Uterus (tissue), 4 donors: ENCODE data around the gene TMEM50A. TPM values are rescaled to one million over a fixed set of nuclear protein-coding genes. Genes with fewer than 3 reads are reported as not detected.
A peak's percentile ranks its signal among the peaks of the same experiment; 100 is the strongest.
"Not testable (repeated sequence)": the region's sequence is repeated elsewhere in the genome, so short reads cannot be mapped to it uniquely, and the experiment has no call there.

ENCODE experiments used
- DNase-seq, 2 donors: peaks; one replicate each; pipeline ENCODE4 v3.0.0-alpha.2; 2019 to 2020
- H3K27ac ChIP-seq, 2 donors: fragments of 200-600 bp; sonication (generic); 1 replicate in 1 of 2; 2 replicates in 1 of 2; pipeline ENCODE4 v1.5.1; 2016 to 2018
- H3K27me3 ChIP-seq, 2 donors: fragments of 200-600 bp; sonication (generic); one replicate each; pipeline ENCODE4 v1.5.1; 2018 to 2019; ENCODE audit warnings: control low read depth in 1 of 2
- H3K36me3 ChIP-seq, 2 donors: fragments of 200-600 bp; sonication (generic); one replicate each; pipeline ENCODE4 v1.5.1; 2019; ENCODE audit warnings: control low read depth in 1 of 2
- H3K4me1 ChIP-seq, 2 donors: fragments of 200-600 bp; sonication (generic); one replicate each; pipeline ENCODE4 v1.5.1; 2018 to 2019; ENCODE audit warnings: control low read depth in 1 of 2
- H3K4me3 ChIP-seq, 2 donors: fragments of 200-600 bp; sonication (generic); 1 replicate in 1 of 2; 2 replicates in 1 of 2; pipeline ENCODE4 v1.5.1; 2018 to 2019; ENCODE audit warnings: mild to moderate bottlenecking in 1 of 2
- H3K9me3 ChIP-seq, 2 donors: fragments of 200-600 bp; sonication (generic); one replicate each; pipeline ENCODE4 v1.5.1; 2019; ENCODE audit warnings: control low read depth in 1 of 2
- POLR2A ChIP-seq, 2 donors: fragments of 450-650 bp; IDR thresholded peaks; one replicate each; pipeline ENCODE4 v1.6.1; 2016; ENCODE audit warnings: antibody characterized with exemption in 2 of 2, mild to moderate bottlenecking in 1 of 2, moderate library complexity in 1 of 2
- intact Hi-C: fragments of 100-400 bp; cut with DNase I; formaldehyde crosslinking; loops from one replicate; pipeline ENCODE4 v1.15.1; 2023; ENCODE audit warnings: low total_unique reads
- total RNA-seq, 4 donors: library from RNA; depleted of rRNA in 3 of 4; stranded (reverse); fragments of >200 nt in 3 of 4; gene quantifications; one replicate each; pipeline versions ENCODE4 v1.1.0 to v1.2.4, GENCODE V29; 2014 to 2023
- TF ChIP-seq, protein P1 (sequence below), 4 experiments: fragments of 200-600 bp in 2 of 4; fragments of 450-650 bp in 2 of 4; sonication (generic) in 2 of 4; IDR thresholded peaks; one replicate each; pipeline ENCODE4 v1.5.1; 2016 to 2019; ENCODE audit warnings: antibody characterized with exemption in 4 of 4, mild to moderate bottlenecking in 2 of 4, moderate library complexity in 1 of 4
- donor health status: DM: yes; HTN: yes; CAD: no.

The TMEM50A gene
- total RNA-seq = 10 to 100 TPM; 15.6 to 92.4 (median 66.7) TPM

DNA sequence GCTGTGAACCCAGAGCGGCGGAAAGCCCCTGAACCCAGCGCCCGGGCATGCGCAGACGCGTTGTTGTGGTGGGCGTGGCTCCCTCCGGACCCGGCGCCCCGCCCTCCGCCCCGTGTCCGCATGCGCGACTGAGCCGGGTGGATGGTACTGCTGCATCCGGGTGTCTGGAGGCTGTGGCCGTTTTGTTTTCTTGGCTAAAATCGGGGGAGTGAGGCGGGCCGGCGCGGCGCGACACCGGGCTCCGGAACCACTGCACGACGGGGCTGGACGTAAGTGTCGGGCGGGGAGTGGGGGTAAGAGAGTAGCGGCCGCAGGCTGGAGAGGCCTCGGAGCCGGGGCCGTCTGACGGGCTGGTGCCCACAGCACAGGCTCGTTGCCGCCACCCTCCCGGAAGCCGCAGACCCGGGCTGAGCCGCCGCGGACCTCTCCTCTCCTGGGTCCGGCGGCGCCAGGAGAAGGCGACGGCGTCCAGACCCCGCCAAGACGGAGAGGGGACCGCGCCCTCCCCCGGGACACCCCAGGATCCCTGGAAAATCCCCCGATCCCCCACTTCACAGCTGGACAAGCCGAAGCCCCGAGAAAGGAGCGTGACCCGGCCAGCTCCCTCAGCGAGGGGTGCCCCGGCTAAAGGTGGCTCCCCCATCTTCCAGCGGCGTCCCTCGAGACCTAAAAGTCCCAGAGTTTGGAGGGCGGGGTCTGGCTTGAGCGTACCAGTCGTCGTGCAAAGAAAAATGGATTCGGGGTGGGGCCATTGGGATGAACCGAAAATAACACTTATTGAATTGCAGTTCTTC is at the start of gene TMEM50A:
Gene TMEM50A (plus strand): TSS at position 147 of the 794 bp plus-strand sequence. CDS start 2,153 bp downstream, outside the sequence.
- Histone ChIP-seq H3K27me3 (no peaks in the 10 kb centered on the region), H3K4me3 (peak within 1 kb of the TSS; percentile 85 to 93), H3K9me3 (no peaks in the 10 kb centered on the region), H3K27ac (peak within 1 kb of the TSS; percentile 96 to 97), H3K4me1 (peaks cover 3 to 10% of the 10 kb centered on the region in 2 donors), H3K36me3 (no peaks in the 10 kb centered on the region)
- DNase-seq = peak; percentile 90
- TF ChIP-seq, protein P1, sequence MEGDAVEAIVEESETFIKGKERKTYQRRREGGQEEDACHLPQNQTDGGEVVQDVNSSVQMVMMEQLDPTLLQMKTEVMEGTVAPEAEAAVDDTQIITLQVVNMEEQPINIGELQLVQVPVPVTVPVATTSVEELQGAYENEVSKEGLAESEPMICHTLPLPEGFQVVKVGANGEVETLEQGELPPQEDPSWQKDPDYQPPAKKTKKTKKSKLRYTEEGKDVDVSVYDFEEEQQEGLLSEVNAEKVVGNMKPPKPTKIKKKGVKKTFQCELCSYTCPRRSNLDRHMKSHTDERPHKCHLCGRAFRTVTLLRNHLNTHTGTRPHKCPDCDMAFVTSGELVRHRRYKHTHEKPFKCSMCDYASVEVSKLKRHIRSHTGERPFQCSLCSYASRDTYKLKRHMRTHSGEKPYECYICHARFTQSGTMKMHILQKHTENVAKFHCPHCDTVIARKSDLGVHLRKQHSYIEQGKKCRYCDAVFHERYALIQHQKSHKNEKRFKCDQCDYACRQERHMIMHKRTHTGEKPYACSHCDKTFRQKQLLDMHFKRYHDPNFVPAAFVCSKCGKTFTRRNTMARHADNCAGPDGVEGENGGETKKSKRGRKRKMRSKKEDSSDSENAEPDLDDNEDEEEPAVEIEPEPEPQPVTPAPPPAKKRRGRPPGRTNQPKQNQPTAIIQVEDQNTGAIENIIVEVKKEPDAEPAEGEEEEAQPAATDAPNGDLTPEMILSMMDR (IDR thresholded peaks at IDR 0.05) = peak in 1 of 4 experiments; percentile 21
- peak; percentile 84 to 88 for TF ChIP-seq POLR2A (IDR thresholded peaks at IDR 0.05)
- intact Hi-C loops = no loop called here

DNA sequence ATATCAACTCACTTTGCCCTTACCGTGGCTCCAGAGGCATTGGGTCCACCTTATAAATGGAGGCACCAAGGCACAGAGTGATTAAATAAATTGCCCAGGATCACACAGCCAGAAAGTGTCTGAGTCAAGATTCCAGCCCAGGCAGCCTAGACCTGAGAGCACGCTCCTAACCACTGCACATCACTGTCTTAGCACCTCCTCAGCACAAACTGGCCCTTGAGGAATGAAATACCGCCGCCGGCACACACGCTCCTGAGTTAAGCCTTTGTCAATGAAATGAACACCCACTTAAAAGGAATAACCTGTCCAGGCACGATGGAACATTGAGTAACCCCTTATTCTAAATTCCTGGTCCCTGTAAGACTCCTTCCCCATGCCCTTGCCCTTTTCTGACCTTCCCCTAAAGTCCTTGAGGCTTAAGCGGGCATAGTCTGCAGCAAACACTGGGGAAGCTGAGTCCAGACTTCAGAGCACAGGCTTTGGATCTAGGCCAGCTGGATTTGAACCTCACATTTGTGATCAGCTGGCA is 49.5 kb upstream of the TMEM50A start:
- H3K36me3 ChIP-seq, H3K4me1 ChIP-seq, intact Hi-C loops, H3K27ac ChIP-seq, H3K27me3 ChIP-seq, H3K4me3 ChIP-seq, DNase-seq, H3K9me3 ChIP-seq: not testable (repeated sequence)

DNA sequence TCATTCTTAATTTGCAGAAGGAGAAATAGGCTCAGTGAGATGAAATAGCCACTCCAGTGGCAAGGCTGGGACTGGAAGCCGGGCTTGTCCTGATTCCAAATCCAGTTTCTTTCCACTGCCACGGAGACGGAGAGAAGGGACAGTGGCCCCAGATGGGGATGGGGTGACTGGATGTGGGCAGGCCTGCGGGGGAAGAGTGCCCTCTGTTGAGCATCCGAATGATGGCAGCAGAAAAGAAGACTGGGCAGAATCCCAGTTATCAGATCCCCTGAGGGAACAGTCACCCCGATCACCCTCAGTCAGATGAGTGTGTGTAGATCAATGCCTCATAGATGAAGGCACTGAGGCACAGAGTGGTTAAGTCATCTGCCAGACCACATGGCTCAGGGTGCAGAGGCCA is 48.1 kb upstream of the TMEM50A start:
- H3K4me3 ChIP-seq, intact Hi-C loops, H3K4me1 ChIP-seq, H3K9me3 ChIP-seq, H3K36me3 ChIP-seq, DNase-seq, H3K27ac ChIP-seq, H3K27me3 ChIP-seq: not testable (repeated sequence)

DNA sequence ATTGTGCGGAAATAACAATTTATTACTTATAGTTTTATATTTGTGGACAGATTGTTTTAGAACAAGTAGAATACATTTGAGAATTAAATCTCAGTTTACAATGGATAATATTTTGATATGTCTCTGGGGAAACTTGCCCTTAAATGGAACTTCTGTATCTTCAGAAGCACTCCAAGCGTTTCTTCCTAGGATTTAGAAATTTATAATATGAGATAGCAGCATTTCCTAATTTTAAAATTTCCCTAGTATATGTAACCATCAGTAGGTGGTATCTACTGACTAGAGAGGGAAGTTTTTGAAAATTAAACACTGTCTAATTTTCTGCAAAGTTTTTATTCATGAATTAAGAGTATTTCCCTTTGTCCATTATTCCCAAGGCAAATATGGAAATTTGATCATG is 44.7 kb upstream of the TMEM50A start:
- H3K4me3 ChIP-seq, DNase-seq, H3K36me3 ChIP-seq, H3K4me1 ChIP-seq, H3K9me3 ChIP-seq, intact Hi-C loops, H3K27me3 ChIP-seq, H3K27ac ChIP-seq: not testable (repeated sequence)

DNA sequence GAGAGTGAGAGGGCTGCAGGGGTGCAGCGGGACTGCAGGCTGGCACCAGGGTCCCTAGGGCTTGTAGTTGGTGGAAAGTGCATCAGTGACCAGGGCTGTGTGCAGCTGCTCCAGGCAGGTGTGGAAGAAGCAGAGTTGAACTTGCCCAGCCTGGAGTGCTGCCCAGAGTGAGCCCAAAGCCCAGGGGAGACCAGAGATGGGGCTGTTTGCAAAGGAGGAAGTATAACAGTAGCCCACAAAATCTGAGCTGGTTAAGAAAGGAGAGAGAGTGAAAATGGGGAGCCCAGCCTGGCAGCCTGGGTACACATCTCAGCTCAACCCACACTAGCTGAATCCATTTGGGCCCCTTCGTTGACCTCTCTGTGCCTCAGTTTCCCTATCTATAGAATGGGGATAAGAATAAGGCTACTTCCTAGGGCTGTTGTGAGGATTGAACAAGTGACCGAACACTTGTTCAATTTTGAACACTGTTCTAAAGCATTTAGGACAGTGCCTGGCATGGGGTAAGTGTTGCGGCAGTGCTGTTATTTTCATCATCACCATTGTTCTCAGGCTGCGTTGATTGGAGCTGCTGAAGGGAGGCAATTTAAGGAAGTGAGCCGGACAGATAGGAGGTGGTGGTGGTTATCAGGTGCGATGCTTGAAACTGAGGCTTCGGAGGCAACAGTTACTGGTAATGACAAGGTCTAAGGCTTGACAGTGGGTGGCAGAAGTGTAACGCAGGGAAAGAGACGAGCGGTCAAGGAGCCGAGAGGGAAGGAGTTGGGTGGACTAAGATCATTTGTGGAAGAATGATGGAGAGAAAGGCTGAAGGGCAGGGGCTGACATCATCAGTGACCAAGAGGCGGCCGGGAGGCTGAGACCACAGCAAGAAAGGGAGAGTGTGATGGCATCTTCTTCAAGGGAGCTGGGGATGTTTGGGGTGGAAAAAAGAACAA is 43.0 kb upstream of the TMEM50A start:
- H3K4me3 ChIP-seq, H3K27me3 ChIP-seq, H3K4me1 ChIP-seq, DNase-seq, intact Hi-C loops, H3K36me3 ChIP-seq, H3K9me3 ChIP-seq, H3K27ac ChIP-seq: not testable (repeated sequence)

DNA sequence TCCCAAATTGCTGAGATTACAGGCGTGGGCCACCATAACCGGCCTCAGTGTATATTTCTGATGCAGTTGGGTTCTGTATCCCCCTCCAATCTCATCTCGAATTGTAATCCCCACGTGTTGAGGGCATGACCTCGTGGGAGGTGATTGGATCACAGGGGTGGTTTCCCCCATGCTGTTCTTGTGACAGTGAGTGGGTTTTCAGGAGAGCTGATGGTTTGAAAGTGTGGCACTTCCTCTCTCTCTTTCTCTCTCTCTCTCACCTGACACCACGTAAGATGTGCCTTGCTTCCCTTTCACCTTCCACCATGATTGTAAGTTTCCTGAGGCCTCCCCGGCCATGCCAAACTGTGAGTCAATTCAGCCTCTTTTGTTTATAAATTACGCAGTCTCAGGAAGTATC is 41.6 kb upstream of the TMEM50A start:
- H3K27me3 ChIP-seq, intact Hi-C loops, DNase-seq, H3K4me1 ChIP-seq, H3K27ac ChIP-seq, H3K36me3 ChIP-seq, H3K4me3 ChIP-seq, H3K9me3 ChIP-seq: not testable (repeated sequence)

DNA sequence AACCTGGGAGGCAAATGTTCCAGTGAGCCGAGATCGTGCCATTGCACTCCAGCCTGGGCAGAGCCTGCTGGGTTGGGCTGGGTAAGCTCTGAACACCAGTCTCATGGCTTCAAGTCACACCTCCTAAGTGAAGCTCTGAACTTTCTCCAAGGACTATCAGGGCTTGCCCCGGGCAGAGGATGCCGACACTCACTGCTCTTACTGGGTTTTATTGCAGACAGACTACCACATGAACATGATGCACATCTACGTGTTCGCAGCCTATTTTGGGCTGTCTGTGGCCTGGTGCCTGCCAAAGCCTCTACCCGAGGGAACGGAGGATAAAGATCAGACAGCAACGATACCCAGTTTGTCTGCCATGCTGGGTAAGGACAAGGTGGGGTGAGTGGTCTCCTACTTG is 37.4 kb upstream of the TMEM50A start:
- H3K9me3 ChIP-seq, H3K36me3 ChIP-seq, H3K4me3 ChIP-seq, H3K4me1 ChIP-seq, intact Hi-C loops, H3K27ac ChIP-seq, H3K27me3 ChIP-seq, DNase-seq: not testable (repeated sequence)

DNA sequence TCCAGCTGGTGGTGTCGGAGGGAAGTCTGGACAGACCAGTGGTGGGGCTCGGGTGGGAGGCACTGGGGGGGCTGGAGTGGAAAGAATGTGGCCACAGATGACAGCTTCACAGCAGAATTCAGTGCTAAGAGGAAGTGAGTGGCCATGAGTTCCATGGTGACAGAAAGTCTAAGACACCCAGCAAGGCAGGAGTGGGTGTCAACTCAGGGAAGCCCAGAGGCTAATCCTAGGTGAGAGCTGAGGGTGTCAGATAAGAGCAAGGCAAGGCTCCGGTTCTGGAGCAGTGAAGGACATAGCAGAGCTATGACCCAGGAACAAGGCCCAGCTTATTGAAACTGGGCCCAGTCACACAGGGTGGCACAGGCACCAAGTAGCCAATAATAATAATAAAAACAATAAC is 35.8 kb upstream of the TMEM50A start:
- H3K36me3 ChIP-seq, H3K27ac ChIP-seq, H3K27me3 ChIP-seq, H3K9me3 ChIP-seq, H3K4me3 ChIP-seq, DNase-seq, H3K4me1 ChIP-seq, intact Hi-C loops: not testable (repeated sequence)

DNA sequence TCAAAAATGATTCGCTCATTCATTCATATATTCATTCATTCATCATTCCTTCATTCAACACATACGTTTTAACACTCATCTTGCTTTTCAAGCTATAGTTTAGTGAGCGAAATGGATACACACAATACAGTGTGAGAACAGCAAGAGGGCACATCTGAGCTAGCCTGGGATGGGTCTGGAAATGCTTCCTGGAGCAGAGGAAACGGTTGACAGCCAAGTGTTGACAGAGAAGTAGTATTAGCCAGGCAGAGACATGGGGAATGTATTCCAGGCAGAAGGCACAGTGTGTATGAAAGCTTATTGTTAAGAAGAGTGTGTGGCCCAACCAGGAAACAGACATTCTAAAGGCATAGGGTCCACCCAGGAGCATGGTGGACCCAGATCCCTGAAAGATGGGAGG is 33.2 kb upstream of the TMEM50A start:
- H3K9me3 ChIP-seq, DNase-seq, intact Hi-C loops, H3K4me1 ChIP-seq, H3K27ac ChIP-seq, H3K27me3 ChIP-seq, H3K36me3 ChIP-seq, H3K4me3 ChIP-seq: not testable (repeated sequence)

DNA sequence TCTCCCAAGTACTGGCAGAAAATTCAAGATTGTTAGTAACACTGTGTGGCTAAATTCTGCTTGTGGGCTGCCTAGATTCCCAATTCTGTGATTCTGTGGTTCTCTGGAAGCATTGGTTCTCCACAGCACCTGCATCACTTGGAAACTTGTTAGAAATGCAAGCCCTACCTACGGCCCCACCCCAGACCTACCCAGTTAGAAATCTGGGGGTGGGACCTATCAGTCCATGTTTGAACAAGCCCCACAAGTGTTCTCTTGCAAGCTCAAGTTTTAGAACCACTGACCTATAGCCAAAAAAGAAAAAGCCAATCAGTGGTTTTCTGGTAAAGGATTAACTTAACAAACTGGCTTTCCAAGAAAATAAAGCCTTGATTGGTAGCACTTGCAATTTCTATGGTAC is 30.0 kb upstream of the TMEM50A start:
- H3K36me3 ChIP-seq, H3K9me3 ChIP-seq, H3K27me3 ChIP-seq, H3K27ac ChIP-seq, H3K4me1 ChIP-seq, DNase-seq, H3K4me3 ChIP-seq, intact Hi-C loops: not testable (repeated sequence)

DNA sequence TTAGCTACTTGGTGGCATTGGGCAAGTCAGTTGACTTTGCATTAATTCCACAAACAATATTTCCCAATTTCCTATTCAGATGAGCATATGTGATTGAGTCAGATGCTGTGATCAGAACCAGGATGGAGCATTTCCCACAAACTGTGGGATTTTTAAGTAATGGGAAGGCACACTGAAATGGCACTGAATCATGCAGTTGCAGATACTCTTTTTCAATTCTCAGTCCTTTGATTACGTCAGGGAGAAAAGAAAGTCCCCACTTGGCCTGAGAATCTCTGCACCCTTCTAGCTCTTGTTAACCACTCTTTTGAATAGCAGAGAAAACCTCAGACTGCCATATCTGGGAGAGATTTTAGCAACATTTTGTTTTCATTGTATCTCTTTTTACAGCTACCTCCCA is 29.0 kb upstream of the TMEM50A start:
- H3K9me3 ChIP-seq, H3K4me1 ChIP-seq, DNase-seq, H3K27ac ChIP-seq, H3K36me3 ChIP-seq, H3K4me3 ChIP-seq, H3K27me3 ChIP-seq, intact Hi-C loops: not testable (repeated sequence)

DNA sequence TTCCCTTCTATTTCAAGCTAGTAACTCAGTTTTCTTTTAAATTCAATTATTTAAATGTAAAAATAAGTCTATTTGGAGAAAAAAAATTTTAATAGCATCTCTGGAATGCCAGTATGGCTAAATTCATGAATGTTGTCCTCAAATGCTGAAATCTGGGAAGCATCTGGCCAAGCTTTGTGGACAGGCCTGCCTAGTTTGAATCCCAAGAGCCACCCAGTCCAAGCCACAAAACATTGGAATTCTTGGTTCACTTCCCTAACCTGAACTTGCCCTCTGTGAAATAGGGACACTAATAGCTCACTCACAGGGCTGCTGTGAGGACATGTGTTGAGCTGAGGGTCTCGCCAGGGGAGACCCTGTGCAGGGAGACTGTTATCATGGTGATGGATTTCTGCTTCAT is 28.6 kb upstream of the TMEM50A start:
- H3K27me3 ChIP-seq, DNase-seq, H3K4me1 ChIP-seq, H3K36me3 ChIP-seq, intact Hi-C loops, H3K9me3 ChIP-seq, H3K27ac ChIP-seq, H3K4me3 ChIP-seq: not testable (repeated sequence)
